Panc1 (cell line): ENCODE results near the gene PADI3. TPM values are rescaled to one million over a fixed set of nuclear protein-coding genes. Genes with fewer than 3 reads are reported as not detected.

Source experiments
- ATAC-seq: fragments of 200-7000 bp; cut with Tn5 transposase; 2 replicates; pipeline ENCODE4 v1.9.1; 2020; ENCODE audit warnings: mild to moderate bottlenecking, moderate library complexity
- BruUV-seq: library from RNA; stranded (reverse); fragments of 400-500 nt; replicated peaks from 2 replicates; lab custom pipeline; 2021; lab: Mats Ljungman, UMichigan
- CTCF ChIA-PET: fragments of 300-600 bp; sonication (Branson Sonifier 250); formaldehyde crosslinking; loops from one replicate; lab custom pipeline; 2022; ENCODE audit warnings: antibody characterized with exemption; lab: Charles Lee
- POLR2A ChIA-PET: fragments of 300-600 bp; sonication (Branson Sonifier 250); formaldehyde crosslinking; loops from one replicate; lab custom pipeline; 2022; ENCODE audit warnings: antibody characterized with exemption; lab: Charles Lee
- DNase-seq: peaks from one replicate; pipeline ENCODE4 v3.0.0-alpha.2; 2010; ENCODE audit warnings: low read depth, low spot score
- H3K27ac ChIP-seq: 2 replicates; pipeline ENCODE4 v1.5.1; 2011; ENCODE audit warnings: mild to moderate bottlenecking, low read length, inconsistent platforms
- H3K27me3 ChIP-seq: fragments of 200-500 bp; sonication (Bioruptor generic); 2 replicates; pipeline ENCODE4 v1.6.0; 2014; ENCODE audit warnings: low read length, inconsistent platforms; ENCODE audit not compliant: control insufficient read depth, insufficient read depth
- H3K36me3 ChIP-seq: fragments of 200-500 bp; sonication (Bioruptor generic); 2 replicates; pipeline ENCODE4 v1.5.1; 2014; ENCODE audit warnings: inconsistent platforms, mild to moderate bottlenecking, low read length, moderate library complexity; ENCODE audit not compliant: control insufficient read depth, insufficient read depth
- H3K4me1 ChIP-seq: 2 replicates; pipeline ENCODE4 v1.5.1; 2011; ENCODE audit warnings: inconsistent platforms, mild to moderate bottlenecking, low read length, moderate library complexity; ENCODE audit not compliant: control insufficient read depth, insufficient read depth
- H3K4me3 ChIP-seq, 2 experiments: 2 replicates each; pipeline ENCODE4 v1.5.1; 2011 to 2012; ENCODE audit warnings: low read depth in 2 of 2, low read length in 2 of 2, mild to moderate bottlenecking in 2 of 2, inconsistent platforms in 1 of 2, moderate library complexity in 1 of 2
- H3K9me3 ChIP-seq: fragments of 200-500 bp; sonication (Bioruptor generic); 2 replicates; pipeline ENCODE4 v1.5.1; 2014; ENCODE audit warnings: low read depth, mild to moderate bottlenecking, inconsistent platforms, low read length, moderate library complexity; ENCODE audit not compliant: control insufficient read depth, insufficient read depth
- CTCF ChIP-seq: fragments of 450-650 bp; IDR thresholded peaks from 2 replicates; pipeline ENCODE4 v1.5.1; 2017; ENCODE audit warnings: mild to moderate bottlenecking
- POLR2AphosphoS5 ChIP-seq: IDR thresholded peaks from 2 replicates; pipeline ENCODE4 v1.6.1; 2012; ENCODE audit warnings: mild to moderate bottlenecking, low read depth, low read length, moderate library complexity
- SIN3A ChIP-seq: IDR thresholded peaks from 2 replicates; pipeline ENCODE4 v1.6.1; 2012; ENCODE audit warnings: low read depth, mild to moderate bottlenecking, low read length, moderate library complexity, borderline replicate concordance; ENCODE audit not compliant: insufficient read depth
- TCF7L2 ChIP-seq: IDR thresholded peaks from 2 replicates; pipeline ENCODE4 v1.6.1; 2011; ENCODE audit warnings: mild to moderate bottlenecking, low read depth, low read length, inconsistent platforms
- in situ Hi-C: cut with HindIII; loops from 2 replicates; pipeline ENCODE4 v1.10.0; 2016; ENCODE audit warnings: low sequenced_read_pairs, low pct_unique_long_range_greater_than_20kb
- intact Hi-C: fragments of 100-400 bp; cut with micrococcal nuclease; formaldehyde crosslinking; loops from one replicate; pipeline ENCODE4 v1.10.0; 2022; ENCODE audit not compliant: unreplicated experiment
- total RNA-seq: library from RNA; stranded (reverse); gene quantifications from one replicate; pipeline ENCODE4 v1.2.1, GENCODE V29; 2021; ENCODE audit not compliant: unreplicated experiment
- TF ChIP-seq, protein P1 (sequence below), 2 experiments: IDR thresholded peaks; 2 replicates each; pipeline ENCODE4 v1.6.1; 2011 to 2012; ENCODE audit warnings: low read depth in 2 of 2, control low read depth in 1 of 2, low read length in 1 of 2, mild to moderate bottlenecking in 1 of 2, moderate library complexity in 1 of 2; ENCODE audit not compliant: insufficient read depth in 1 of 2

The PADI3 gene
- total RNA-seq, 1 experiment from 2014 or later, result 3.4 TPM

GRCh38 chr1:17295292-17295691 lies 46.4 kb downstream of the PADI3 start:
- in situ Hi-C loops, result no loop called here
- DNase-seq (no peak), ATAC-seq (no peak)
- Histone ChIP-seq H3K36me3 (no peaks in the 10 kb centered on the region), H3K27ac (no peak overlapping the region), H3K4me1 (no peaks in the 10 kb centered on the region), H3K27me3 (no peaks in the 10 kb centered on the region), H3K4me3 (no peak overlapping the region), H3K9me3 (no peaks in the 10 kb centered on the region)
- ChIA-PET POLR2A (no interaction called here), CTCF (no interaction called here)
- BruUV-seq, result no TSS peak
- intact Hi-C loops, result no loop called here
- TF ChIP-seq, protein P1, sequence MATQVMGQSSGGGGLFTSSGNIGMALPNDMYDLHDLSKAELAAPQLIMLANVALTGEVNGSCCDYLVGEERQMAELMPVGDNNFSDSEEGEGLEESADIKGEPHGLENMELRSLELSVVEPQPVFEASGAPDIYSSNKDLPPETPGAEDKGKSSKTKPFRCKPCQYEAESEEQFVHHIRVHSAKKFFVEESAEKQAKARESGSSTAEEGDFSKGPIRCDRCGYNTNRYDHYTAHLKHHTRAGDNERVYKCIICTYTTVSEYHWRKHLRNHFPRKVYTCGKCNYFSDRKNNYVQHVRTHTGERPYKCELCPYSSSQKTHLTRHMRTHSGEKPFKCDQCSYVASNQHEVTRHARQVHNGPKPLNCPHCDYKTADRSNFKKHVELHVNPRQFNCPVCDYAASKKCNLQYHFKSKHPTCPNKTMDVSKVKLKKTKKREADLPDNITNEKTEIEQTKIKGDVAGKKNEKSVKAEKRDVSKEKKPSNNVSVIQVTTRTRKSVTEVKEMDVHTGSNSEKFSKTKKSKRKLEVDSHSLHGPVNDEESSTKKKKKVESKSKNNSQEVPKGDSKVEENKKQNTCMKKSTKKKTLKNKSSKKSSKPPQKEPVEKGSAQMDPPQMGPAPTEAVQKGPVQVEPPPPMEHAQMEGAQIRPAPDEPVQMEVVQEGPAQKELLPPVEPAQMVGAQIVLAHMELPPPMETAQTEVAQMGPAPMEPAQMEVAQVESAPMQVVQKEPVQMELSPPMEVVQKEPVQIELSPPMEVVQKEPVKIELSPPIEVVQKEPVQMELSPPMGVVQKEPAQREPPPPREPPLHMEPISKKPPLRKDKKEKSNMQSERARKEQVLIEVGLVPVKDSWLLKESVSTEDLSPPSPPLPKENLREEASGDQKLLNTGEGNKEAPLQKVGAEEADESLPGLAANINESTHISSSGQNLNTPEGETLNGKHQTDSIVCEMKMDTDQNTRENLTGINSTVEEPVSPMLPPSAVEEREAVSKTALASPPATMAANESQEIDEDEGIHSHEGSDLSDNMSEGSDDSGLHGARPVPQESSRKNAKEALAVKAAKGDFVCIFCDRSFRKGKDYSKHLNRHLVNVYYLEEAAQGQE (IDR thresholded peaks at IDR 0.05; ENCODE audit: insufficient read depth in 1 of 2, low read depth in 2 of 2, low read length in 1 of 2), result no peak
- no peak for TF ChIP-seq SIN3A
- no peak for TF ChIP-seq CTCF
- no peak for TF ChIP-seq TCF7L2
- no peak for TF ChIP-seq POLR2AphosphoS5

GRCh38 chr1:17296086-17296485 lies 47.2 kb downstream of the PADI3 start:
- no peaks in the 10 kb centered on the region for H3K9me3 ChIP-seq
- intact Hi-C loops (no loop called here), in situ Hi-C loops (no loop called here)
- no TSS peak for BruUV-seq
- CTCF ChIA-PET, result no interaction called here
- no peak for ATAC-seq
- H3K4me3 ChIP-seq, result no peak overlapping the region
- POLR2A ChIA-PET, result no interaction called here
- no peak overlapping the region for H3K27ac ChIP-seq
- no peaks in the 10 kb centered on the region for H3K27me3 ChIP-seq
- no peaks in the 10 kb centered on the region for H3K4me1 ChIP-seq
- H3K36me3 ChIP-seq, result no peaks in the 10 kb centered on the region
- DNase-seq, result no peak
- TF ChIP-seq, protein P1 (IDR thresholded peaks at IDR 0.05; ENCODE audit: insufficient read depth in 1 of 2, low read depth in 2 of 2, low read length in 1 of 2), result no peak
- TF ChIP-seq POLR2AphosphoS5 (no peak), TCF7L2 (no peak), CTCF (no peak), SIN3A (no peak)
